ENCODE measurements around the gene COPS3. TPM values are rescaled to one million over a fixed set of nuclear protein-coding genes. Genes with fewer than 3 reads are reported as not detected.
A peak's percentile ranks its signal among the peaks of the same experiment; 100 is the strongest.
"Not testable (repeated sequence)": the region's sequence is repeated elsewhere in the genome, so short reads cannot be mapped to it uniquely, and the experiment has no call there.

Gene COPS3
- total RNA-seq, 4 donors from 2014 or later: 51.8 to 85.3 (median 54.8) TPM

DNA sequence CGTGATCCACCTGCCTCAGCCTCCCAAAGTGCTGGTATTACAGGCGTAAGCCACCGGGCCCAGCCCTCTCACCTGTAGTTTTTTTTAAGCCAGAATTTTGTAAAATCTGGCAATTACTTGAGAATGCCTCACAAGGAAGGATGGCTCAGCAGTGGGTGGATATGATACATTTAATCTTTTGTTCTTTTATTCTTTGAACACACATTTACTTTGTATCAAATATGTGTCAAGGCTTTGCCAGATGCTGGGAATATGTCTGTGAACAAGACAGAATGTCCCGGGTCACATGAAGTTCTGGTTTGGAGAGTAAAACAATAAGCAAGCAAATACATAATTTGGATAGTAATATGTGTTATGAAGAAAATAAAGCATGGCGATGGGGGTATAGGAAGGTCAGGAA lies 4.9 kb upstream of the COPS3 start:
- H3K4me1 ChIP-seq: peaks cover 0 to 7% (median 0%) of the 10 kb centered on the region in 3 donors
- no peak overlapping the region for H3K4me3 ChIP-seq
- no peak overlapping the region for H3K27ac ChIP-seq
- H3K36me3 ChIP-seq: no peaks in the 10 kb centered on the region
- H3K9me3 ChIP-seq: no peaks in the 10 kb centered on the region
- 83 to 92% methylated on average over 2 to 5 of the region's 5 CpGs for WGBS, 2 donors (ENCODE audit: low coverage in 1 of 2)
- H3K27me3 ChIP-seq: no peaks in the 10 kb centered on the region
- no peak for ATAC-seq
- TF ChIP-seq POLR2AphosphoS5 (IDR thresholded peaks at IDR 0.05) (no peak), POLR2A (IDR thresholded peaks at IDR 0.05) (no peak), EP300 (IDR thresholded peaks at IDR 0.05) (no peak)
- TF ChIP-seq, protein P1, sequence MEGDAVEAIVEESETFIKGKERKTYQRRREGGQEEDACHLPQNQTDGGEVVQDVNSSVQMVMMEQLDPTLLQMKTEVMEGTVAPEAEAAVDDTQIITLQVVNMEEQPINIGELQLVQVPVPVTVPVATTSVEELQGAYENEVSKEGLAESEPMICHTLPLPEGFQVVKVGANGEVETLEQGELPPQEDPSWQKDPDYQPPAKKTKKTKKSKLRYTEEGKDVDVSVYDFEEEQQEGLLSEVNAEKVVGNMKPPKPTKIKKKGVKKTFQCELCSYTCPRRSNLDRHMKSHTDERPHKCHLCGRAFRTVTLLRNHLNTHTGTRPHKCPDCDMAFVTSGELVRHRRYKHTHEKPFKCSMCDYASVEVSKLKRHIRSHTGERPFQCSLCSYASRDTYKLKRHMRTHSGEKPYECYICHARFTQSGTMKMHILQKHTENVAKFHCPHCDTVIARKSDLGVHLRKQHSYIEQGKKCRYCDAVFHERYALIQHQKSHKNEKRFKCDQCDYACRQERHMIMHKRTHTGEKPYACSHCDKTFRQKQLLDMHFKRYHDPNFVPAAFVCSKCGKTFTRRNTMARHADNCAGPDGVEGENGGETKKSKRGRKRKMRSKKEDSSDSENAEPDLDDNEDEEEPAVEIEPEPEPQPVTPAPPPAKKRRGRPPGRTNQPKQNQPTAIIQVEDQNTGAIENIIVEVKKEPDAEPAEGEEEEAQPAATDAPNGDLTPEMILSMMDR (IDR thresholded peaks at IDR 0.05): no peak

DNA sequence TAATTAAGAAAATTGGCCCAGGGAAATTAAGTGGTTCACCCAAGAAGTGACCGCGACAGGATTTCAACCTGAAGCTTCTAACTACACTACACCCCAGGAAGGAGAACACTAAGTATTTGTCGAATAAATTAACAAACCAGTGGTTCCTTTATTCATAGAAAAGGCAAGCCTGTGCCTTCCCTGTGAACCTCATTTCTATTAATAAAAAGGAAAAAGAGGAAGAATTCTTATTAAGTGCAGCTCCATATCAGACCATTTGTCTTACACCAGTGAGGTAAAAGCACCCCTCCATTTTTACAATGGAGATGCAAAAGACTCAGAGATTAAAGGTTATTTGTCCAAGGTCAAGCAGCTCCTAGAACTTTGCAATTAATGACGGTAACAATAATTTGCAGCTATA lies 1.7 kb downstream of the COPS3 start:
- Histone ChIP-seq H3K4me3 (peak overlapping the region in 1 of 2 donors; percentile 99), H3K4me1 (peaks cover 0 to 51% (median 12%) of the 10 kb centered on the region in 3 donors), H3K27ac (peak overlapping the region in 1 of 4 donors; percentile 94), H3K27me3 (no peaks in the 10 kb centered on the region), H3K9me3 (no peaks in the 10 kb centered on the region), H3K36me3 (peaks cover 0 to 19% of the 10 kb centered on the region in 2 donors)
- no peak for ATAC-seq
- WGBS, 2 donors (ENCODE audit: low coverage in 1 of 2): 25 to 70% methylated on average over 1 to 4 of the region's 4 CpGs
- no peak for TF ChIP-seq EP300 (IDR thresholded peaks at IDR 0.05)
- no peak for TF ChIP-seq POLR2AphosphoS5 (IDR thresholded peaks at IDR 0.05)
- no peak for TF ChIP-seq POLR2A (IDR thresholded peaks at IDR 0.05)
- TF ChIP-seq, protein P1 (IDR thresholded peaks at IDR 0.05): no peak

- Histone ChIP-seq H3K4me1 (peaks cover 0 to 51% (median 12%) of the 10 kb centered on the region in 3 donors), H3K36me3 (peaks cover 0 to 38% of the 10 kb centered on the region in 2 donors)
- not testable (repeated sequence) for H3K9me3 ChIP-seq, ATAC-seq, H3K27ac ChIP-seq, H3K27me3 ChIP-seq, H3K4me3 ChIP-seq
- 83 to 92% methylated on average over 4 of the region's 5 CpGs for WGBS, 2 donors (ENCODE audit: low coverage in 1 of 2)
These were observed 3.6 kb downstream of the COPS3 start for GRCh38 chr17:17277431-17277830.

- 56 to 76% methylated on average over 2 to 6 of the region's 6 CpGs for WGBS, 2 donors (ENCODE audit: low coverage in 1 of 2)
- no peaks in the 10 kb centered on the region for H3K9me3 ChIP-seq
These were observed 5.1 kb downstream of the COPS3 start for GRCh38 chr17:17275971-17276370.

DNA sequence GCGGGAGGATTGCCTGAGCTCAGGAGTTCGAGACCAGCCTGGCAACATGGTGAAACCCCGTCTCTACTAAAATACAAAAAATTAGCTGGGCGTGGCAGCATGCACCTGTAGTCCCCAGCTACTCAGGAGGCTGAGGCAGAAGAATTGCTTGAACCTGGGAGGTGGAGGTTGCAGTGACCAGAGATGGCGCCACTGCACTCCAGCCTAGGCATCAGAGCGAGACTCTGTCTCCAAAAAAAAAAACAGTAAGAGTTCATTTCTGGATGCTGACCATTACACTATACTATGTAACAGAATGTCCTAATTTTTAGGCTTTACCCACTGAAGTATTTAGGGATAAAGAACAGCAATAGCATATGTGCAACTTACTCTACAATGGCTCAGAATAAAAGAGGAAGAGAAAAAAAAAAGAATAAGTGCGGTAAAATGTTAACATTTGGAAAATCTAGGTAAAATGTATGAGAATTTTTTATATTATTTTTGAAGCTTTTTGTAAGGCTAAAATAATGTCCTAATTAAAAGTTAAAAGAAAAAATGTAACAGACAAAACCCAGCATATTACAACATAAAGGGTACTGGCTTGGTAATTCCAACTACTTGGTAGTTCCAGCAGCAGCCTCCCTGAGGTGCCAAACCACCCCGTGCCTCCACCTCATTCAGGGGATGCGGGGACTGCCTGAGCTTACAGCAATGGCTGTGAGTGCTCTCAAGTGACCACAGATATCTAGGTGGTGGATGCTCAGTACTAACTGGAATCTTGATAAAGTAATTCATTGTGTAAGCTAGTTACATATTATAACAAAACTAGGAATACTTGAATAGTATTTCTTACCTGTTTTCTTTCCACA lies 10.9 kb downstream of the COPS3 start:
- peaks cover 6 to 97% of the 10 kb centered on the region in 2 donors for H3K36me3 ChIP-seq
- no peaks in the 10 kb centered on the region for H3K4me1 ChIP-seq
- H3K27ac ChIP-seq: no peak overlapping the region
- no peaks in the 10 kb centered on the region for H3K27me3 ChIP-seq
- TF ChIP-seq POLR2A (IDR thresholded peaks at IDR 0.05): no peak
- TF ChIP-seq POLR2AphosphoS5 (IDR thresholded peaks at IDR 0.05): no peak
- no peak for TF ChIP-seq EP300 (IDR thresholded peaks at IDR 0.05)
- TF ChIP-seq, protein P1 (IDR thresholded peaks at IDR 0.05): no peak
- WGBS, 2 donors (ENCODE audit: low coverage in 1 of 2): 89 to 90% methylated on average over 4 to 7 of the region's 9 CpGs
- ATAC-seq: no peak
- H3K9me3 ChIP-seq: no peaks in the 10 kb centered on the region
- no peak overlapping the region for H3K4me3 ChIP-seq

More at GRCh38 chr17:17275971-17276370, 5.1 kb downstream of the COPS3 start:
- H3K36me3 ChIP-seq: peaks cover 0 to 50% of the 10 kb centered on the region in 2 donors
- TF ChIP-seq, protein P1 (IDR thresholded peaks at IDR 0.05): no peak
- no peak for TF ChIP-seq EP300 (IDR thresholded peaks at IDR 0.05)
- TF ChIP-seq POLR2A (IDR thresholded peaks at IDR 0.05): no peak
- TF ChIP-seq POLR2AphosphoS5 (IDR thresholded peaks at IDR 0.05): no peak
- peaks cover 0 to 44% (median 12%) of the 10 kb centered on the region in 3 donors for H3K4me1 ChIP-seq
- H3K4me3 ChIP-seq: no peak overlapping the region
- ATAC-seq: no peak
- no peak overlapping the region for H3K27ac ChIP-seq
- H3K27me3 ChIP-seq: no peaks in the 10 kb centered on the region
